ENCODE measurements around the gene KRTAP4-11. TPM values are rescaled to one million over a fixed set of nuclear protein-coding genes. Genes with fewer than 3 reads are reported as not detected.

KRTAP4-11 gene
- total and polyA plus RNA-seq, 2 of the 8 experiments (the other 6 are each of a cell fraction or from before 2014, with no cell fraction given), result not detected

DNA sequence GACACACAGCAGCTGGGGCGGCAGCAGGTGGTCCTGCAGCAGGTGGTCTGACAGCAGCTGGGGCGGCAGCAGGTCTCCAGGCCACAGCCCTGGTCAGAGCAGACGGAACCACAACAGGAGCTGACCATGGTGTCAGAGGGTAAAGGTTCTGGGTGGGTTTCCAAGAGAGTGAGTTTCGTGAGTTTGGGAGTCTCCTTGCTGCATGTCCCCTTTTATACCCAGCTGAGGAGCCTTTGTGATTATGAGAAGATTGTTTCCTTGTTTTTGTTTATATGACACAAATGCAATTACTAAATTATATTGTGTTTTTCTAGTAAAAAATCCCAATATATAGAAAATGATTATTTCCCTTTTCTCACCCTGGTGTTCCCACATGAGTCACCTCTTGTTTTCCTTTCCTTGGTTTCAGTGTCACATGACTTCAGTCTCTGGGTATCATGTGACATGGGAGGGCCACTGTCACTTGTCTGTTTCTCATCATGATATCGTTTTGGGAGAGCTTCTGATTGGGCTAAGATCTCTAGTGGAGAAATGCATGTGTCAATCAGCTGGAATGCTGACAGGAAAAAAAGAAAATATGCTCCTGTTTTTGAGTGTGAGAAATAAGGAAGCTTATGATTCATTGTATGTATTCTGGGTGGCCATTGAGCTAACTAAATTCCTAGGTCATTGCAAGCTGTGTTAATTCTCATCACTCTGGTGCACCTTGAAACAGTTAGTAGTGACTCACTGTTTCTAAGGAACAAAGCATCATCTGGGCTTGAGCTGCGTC is 22.4 kb upstream of the KRTAP4-11 start, which contains the start of gene KRTAP4-6:
Gene KRTAP4-6, minus strand, starts transcription at position 185 of the 772 bp plus-strand sequence. Its CDS starts 57 bp downstream, at position 128.
- H3K4me2 ChIP-seq (ENCODE audit: insufficient read depth in 1 of 2, low read depth in 2 of 2, low read length in 2 of 2), result no peak within 1 kb of the TSS
- no peak within 1 kb of the TSS for H3K14ac ChIP-seq (ENCODE audit: insufficient read length)
- no peaks in the 10 kb centered on the region for H3K79me1 ChIP-seq (ENCODE audit: low read depth, low read length)
- no peak within 1 kb of the TSS for H3K4ac ChIP-seq (replicated peaks; ENCODE audit: insufficient read length, low read depth, low read length)
- H4K20me1 ChIP-seq (replicated peaks in 1 of 2; ENCODE audit: control insufficient read depth in 1 of 2, insufficient read depth in 2 of 2, low read length in 2 of 2), result no peaks in the 10 kb centered on the region
- H3K79me2 ChIP-seq (ENCODE audit: control insufficient read depth in 1 of 2, insufficient read depth in 2 of 2, low read length in 2 of 2), result no peaks in the 10 kb centered on the region
- CTCF ChIA-PET (ENCODE audit: partially characterized antibody), result interaction anchor here (0.6 to 1.0 kb wide), 2 partner anchors 9 to 174 kb away, joined by 3 read pairs; partner anchors contain the start of gene KRTAP4-5
- H3K18ac ChIP-seq (ENCODE audit: extremely low read depth, low read length), result no peak within 1 kb of the TSS
- no peak for TF ChIP-seq SIN3A (conservative IDR thresholded peaks at IDR 0.05 in 1 of 2, IDR thresholded peaks at IDR 0.05 in 1 of 2; ENCODE audit: low read depth in 1 of 2, low read length in 2 of 2)
- TF ChIP-seq SAP30 (IDR thresholded peaks at IDR 0.05; ENCODE audit: insufficient read depth, insufficient replicate concordance, low read length), result no peak
- TF ChIP-seq BACH1 (IDR thresholded peaks at IDR 0.05; ENCODE audit: low read length), result no peak
- no peak for TF ChIP-seq SRF (IDR thresholded peaks at IDR 0.05; ENCODE audit: low read depth, low read length)
- TF ChIP-seq TCF12 (IDR thresholded peaks at IDR 0.05; ENCODE audit: low read depth, low read length), result no peak
- TF ChIP-seq POLR2AphosphoS5 (IDR thresholded peaks at IDR 0.05; ENCODE audit: low read depth, low read length), result no peak
- no peak for TF ChIP-seq EZH2 (IDR thresholded peaks at IDR 0.05; ENCODE audit: low read depth, low read length, severe bottlenecking)
- no peak for TF ChIP-seq JUN (IDR thresholded peaks at IDR 0.05; ENCODE audit: low read depth, low read length)
- TF ChIP-seq CBX8 (IDR thresholded peaks at IDR 0.05; ENCODE audit: borderline replicate concordance, low read depth, low read length), result no peak
- TF ChIP-seq, protein P1, sequence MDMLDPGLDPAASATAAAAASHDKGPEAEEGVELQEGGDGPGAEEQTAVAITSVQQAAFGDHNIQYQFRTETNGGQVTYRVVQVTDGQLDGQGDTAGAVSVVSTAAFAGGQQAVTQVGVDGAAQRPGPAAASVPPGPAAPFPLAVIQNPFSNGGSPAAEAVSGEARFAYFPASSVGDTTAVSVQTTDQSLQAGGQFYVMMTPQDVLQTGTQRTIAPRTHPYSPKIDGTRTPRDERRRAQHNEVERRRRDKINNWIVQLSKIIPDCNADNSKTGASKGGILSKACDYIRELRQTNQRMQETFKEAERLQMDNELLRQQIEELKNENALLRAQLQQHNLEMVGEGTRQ (IDR thresholded peaks at IDR 0.05; ENCODE audit: low read length), result no peak
- no peak for TF ChIP-seq TAF7 (optimal IDR thresholded peaks at IDR 0.05; ENCODE audit: borderline replicate concordance, low read depth, low read length)
- H3K27me3 ChIP-seq (replicated peaks in 1 of 4; ENCODE audit: control insufficient read depth in 3 of 4, extremely low read depth in 1 of 4, insufficient read depth in 3 of 4, low read length in 3 of 4), result no peaks in the 10 kb centered on the region
- no peak within 1 kb of the TSS for H4K5ac ChIP-seq (ENCODE audit: insufficient read length, low read depth, low read length)
- no peak within 1 kb of the TSS for H3K9ac ChIP-seq (replicated peaks in 1 of 4; ENCODE audit: extremely low read depth in 1 of 4, low read depth in 3 of 4, low read length in 3 of 4)
- no peak for FAIRE-seq
- H4K8ac ChIP-seq (ENCODE audit: extremely low read depth, insufficient read depth, low read length), result no peak within 1 kb of the TSS
- no peak for DNase-seq (ENCODE audit: low read depth in 1 of 2, low spot score in 2 of 2)
- H2AK5ac ChIP-seq (ENCODE audit: low read depth, low read length), result no peak within 1 kb of the TSS
- no peak within 1 kb of the TSS for H2BK12ac ChIP-seq (ENCODE audit: low read depth, low read length)
- peaks cover 12% of the 10 kb centered on the region in 2 experiments; a peak in 3 of 4 replicates for H3K9me3 ChIP-seq (ENCODE audit: insufficient read depth in 2 of 2, low read depth in 1 of 2, low read length in 1 of 2)
- H4K91ac ChIP-seq (replicated peaks; ENCODE audit: insufficient read length, low read length), result no peak within 1 kb of the TSS
- H3K56ac ChIP-seq (replicated peaks; ENCODE audit: insufficient read length, low read depth, low read length), result no peak within 1 kb of the TSS
- no peak within 1 kb of the TSS for H2BK15ac ChIP-seq (ENCODE audit: low read length)
- H2BK120ac ChIP-seq (replicated peaks; ENCODE audit: low read depth, low read length), result no peak within 1 kb of the TSS
- H3K4me1 ChIP-seq (replicated peaks in 1 of 4; ENCODE audit: control insufficient read depth in 3 of 4, insufficient read depth in 4 of 4, low read length in 3 of 4), result no peaks in the 10 kb centered on the region
- WGBS, 2 experiments (ENCODE audit: extremely low coverage in 1 of 2, insufficient coverage in 1 of 2, insufficient read length in 1 of 2, insufficient replicate concordance in 2 of 2, low coverage in 1 of 2, low lambda C conversion rate in 2 of 2, missing lambda C conversion rate in 1 of 2), result 89% methylated on average over 6 of the region's 6 CpGs; no CpG with 5 or more reads in 1 of the 2 experiments
- H2BK20ac ChIP-seq (ENCODE audit: low read length), result no peak within 1 kb of the TSS
- no peak within 1 kb of the TSS for H3K4me3 ChIP-seq (ENCODE audit: extremely low read depth in 1 of 4, insufficient read depth in 2 of 4, low read depth in 3 of 4, low read length in 4 of 4)
- H3K23ac ChIP-seq (ENCODE audit: insufficient read length), result no peak within 1 kb of the TSS
- no peak within 1 kb of the TSS for H3K27ac ChIP-seq (ENCODE audit: low read depth, low read length)
- POLR2A ChIA-PET (ENCODE audit: partially characterized antibody), result no interaction called here
- H2BK5ac ChIP-seq (ENCODE audit: low read depth, low read length), result no peak within 1 kb of the TSS
- no peaks in the 10 kb centered on the region for H3K23me2 ChIP-seq (ENCODE audit: low read depth, low read length)
- H3K36me3 ChIP-seq (ENCODE audit: control insufficient read depth in 2 of 4, insufficient read depth in 4 of 4, low read length in 3 of 4), result no peaks in the 10 kb centered on the region
- no peak within 1 kb of the TSS for H2AFZ ChIP-seq (ENCODE audit: low read length)
